Progenitor cell of endocrine pancreas (in vitro differentiated cells): Measurements from ENCODE around the gene PRKAG1. TPM values are rescaled to one million over a fixed set of nuclear protein-coding genes. Genes with fewer than 3 reads are reported as not detected.

ENCODE experiments used
- DNase-seq: peaks from one replicate; pipeline ENCODE4 v3.0.0; 2021; ENCODE audit warnings: low spot score; ENCODE audit not compliant: unreplicated experiment
- H3K27ac Mint-ChIP-seq: 2 replicates; pipeline ENCODE4 v1.8.0; 2021; ENCODE audit warnings: mild to moderate bottlenecking, moderate library complexity, mixed read lengths
- H3K27me3 Mint-ChIP-seq: 2 replicates; pipeline ENCODE4 v1.8.0; 2021; ENCODE audit warnings: mixed read lengths
- H3K36me3 Mint-ChIP-seq: 2 replicates; pipeline ENCODE4 v1.8.0; 2022; ENCODE audit warnings: mixed read lengths; ENCODE audit not compliant: insufficient read depth
- H3K4me1 Mint-ChIP-seq: 2 replicates; pipeline ENCODE4 v1.8.0; 2021; ENCODE audit warnings: low read depth, mixed read lengths
- H3K4me3 Mint-ChIP-seq: 2 replicates; pipeline ENCODE4 v1.8.0; 2021; ENCODE audit warnings: low read depth, mild to moderate bottlenecking, moderate library complexity, mixed read lengths
- H3K9me3 Mint-ChIP-seq: 2 replicates; pipeline ENCODE4 v1.8.0; 2021; ENCODE audit warnings: low read depth, mixed read lengths
- total RNA-seq: library from RNA; stranded (reverse); gene quantifications from 2 replicates; pipeline ENCODE4 v1.2.1, GENCODE V29; 2021
- TF ChIP-seq, protein P1 (sequence below): fragments of 200-600 bp; sonication (generic); IDR thresholded peaks from one replicate; pipeline ENCODE4 v1.5.0; 2021; ENCODE audit warnings: antibody characterized with exemption, mild to moderate bottlenecking; ENCODE audit not compliant: unreplicated experiment

The PRKAG1 gene
- total RNA-seq, 1 donor from 2014 or later = 52.7 TPM

DNA sequence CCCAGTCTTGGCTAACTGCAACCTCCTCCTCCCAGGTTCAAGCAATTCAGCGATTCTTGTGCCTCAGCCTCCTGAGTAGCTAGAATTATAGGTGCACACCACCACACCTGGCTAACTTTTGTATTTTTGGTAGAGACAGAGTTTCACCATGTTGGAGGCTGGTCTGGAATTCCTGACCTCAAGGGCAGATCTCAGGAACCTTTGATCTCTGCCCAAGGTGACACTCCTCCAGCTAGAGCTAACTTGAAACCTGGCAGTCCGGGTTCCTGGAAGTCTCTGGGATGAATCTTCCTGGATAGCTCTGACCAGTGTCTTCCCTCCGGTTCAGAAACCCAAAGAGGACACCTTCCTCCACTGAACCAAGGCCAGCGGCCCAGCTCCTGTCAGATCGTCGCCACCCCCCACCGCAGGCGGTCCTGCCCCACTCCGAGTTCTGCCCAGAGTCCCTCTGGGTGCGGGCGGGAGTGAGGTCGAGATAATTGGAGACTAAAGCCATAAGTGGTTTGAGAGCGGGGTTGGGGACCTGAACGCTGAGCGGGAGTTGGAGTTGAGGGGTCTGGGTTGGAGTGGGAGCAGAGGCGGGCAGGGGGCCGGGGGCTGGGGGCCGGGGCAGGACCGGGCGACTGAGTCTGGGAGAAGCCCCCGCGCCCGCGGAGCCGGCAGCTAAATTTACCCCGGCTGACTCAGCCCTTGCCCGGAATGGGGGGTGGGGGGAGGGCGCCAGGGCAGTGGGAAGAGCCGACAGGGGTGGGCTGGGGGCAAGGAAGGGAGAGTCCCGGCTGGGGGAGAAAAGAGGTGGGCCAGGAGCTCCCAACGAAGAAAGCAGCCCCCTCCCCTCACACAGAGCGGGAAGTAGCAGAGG, 24.1 kb downstream of the PRKAG1 start:
- TF ChIP-seq, protein P1, sequence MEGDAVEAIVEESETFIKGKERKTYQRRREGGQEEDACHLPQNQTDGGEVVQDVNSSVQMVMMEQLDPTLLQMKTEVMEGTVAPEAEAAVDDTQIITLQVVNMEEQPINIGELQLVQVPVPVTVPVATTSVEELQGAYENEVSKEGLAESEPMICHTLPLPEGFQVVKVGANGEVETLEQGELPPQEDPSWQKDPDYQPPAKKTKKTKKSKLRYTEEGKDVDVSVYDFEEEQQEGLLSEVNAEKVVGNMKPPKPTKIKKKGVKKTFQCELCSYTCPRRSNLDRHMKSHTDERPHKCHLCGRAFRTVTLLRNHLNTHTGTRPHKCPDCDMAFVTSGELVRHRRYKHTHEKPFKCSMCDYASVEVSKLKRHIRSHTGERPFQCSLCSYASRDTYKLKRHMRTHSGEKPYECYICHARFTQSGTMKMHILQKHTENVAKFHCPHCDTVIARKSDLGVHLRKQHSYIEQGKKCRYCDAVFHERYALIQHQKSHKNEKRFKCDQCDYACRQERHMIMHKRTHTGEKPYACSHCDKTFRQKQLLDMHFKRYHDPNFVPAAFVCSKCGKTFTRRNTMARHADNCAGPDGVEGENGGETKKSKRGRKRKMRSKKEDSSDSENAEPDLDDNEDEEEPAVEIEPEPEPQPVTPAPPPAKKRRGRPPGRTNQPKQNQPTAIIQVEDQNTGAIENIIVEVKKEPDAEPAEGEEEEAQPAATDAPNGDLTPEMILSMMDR = no peak
- DNase-seq = no peak
- peaks cover 66% of the 10 kb centered on the region for H3K27me3 Mint-ChIP-seq
- H3K27ac Mint-ChIP-seq = peak overlapping the region; percentile 49
- H3K36me3 Mint-ChIP-seq = no peaks in the 10 kb centered on the region
- H3K4me3 Mint-ChIP-seq = no peak overlapping the region
- H3K9me3 Mint-ChIP-seq = no peaks in the 10 kb centered on the region
- H3K4me1 Mint-ChIP-seq = peaks cover 2% of the 10 kb centered on the region

DNA sequence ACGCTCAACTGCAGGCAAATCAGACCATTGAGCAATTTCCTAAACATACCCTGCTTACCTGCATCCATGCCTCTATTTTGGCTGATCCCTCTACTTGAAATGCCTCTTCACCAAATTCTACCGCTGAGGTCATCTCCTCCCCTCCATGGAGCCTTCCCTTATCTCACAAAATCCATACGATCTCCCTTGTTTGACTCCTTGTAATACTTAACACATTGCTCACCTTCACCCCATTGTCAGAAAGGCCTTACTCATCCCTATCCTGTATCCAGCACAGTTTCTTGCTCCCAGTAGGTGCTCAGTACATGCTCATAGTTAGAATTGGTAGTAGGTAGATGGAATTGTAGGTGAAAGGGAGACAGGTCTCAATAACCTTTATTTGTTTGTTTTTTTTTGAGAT, 24.8 kb downstream of the PRKAG1 start:
- no peak for DNase-seq
- no peaks in the 10 kb centered on the region for H3K4me1 Mint-ChIP-seq
- no peak overlapping the region for H3K27ac Mint-ChIP-seq
- TF ChIP-seq, protein P1 = no peak
- H3K27me3 Mint-ChIP-seq = peaks cover 70% of the 10 kb centered on the region
- no peaks in the 10 kb centered on the region for H3K36me3 Mint-ChIP-seq
- H3K9me3 Mint-ChIP-seq = no peaks in the 10 kb centered on the region
- H3K4me3 Mint-ChIP-seq = no peak overlapping the region

DNA sequence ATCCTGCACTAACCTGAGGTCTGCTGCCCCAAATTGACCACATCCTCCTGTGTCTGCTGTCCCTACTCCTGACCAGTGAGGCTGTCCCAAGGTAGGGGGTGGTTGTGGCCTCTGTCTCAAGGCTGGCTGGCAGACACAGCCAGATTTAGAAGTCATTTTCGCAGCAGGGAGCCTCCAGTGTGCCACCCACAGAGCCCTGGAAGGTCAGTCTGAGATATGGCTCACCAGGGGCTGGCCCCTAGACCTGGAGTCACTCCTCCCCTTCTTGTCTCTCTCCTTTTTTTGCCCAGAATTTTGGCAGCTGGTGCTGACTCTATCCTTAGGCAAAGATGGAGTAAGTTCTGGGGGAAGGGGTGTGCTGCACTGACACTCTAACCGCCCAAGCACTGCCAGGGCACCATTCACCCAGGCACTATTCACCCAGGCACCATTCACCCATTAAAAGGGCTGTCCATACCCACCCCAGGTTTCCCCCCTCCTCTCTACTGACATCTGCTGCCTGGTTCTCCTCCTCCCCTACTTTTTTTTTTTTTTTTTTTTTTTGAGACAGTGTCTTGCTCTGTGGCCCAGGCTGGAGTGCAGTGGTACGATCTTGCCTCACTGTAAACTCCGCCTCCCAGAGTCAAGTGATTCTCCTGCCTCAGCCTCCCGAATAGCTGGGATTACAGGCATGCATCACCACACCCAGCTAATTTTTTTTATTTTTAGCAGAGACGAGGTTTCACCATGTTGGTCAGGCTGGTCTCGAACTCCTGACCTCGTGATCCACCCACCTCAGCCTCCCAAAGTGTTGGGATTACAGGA, 27.1 kb downstream of the PRKAG1 start:
- no peaks in the 10 kb centered on the region for H3K36me3 Mint-ChIP-seq

DNA sequence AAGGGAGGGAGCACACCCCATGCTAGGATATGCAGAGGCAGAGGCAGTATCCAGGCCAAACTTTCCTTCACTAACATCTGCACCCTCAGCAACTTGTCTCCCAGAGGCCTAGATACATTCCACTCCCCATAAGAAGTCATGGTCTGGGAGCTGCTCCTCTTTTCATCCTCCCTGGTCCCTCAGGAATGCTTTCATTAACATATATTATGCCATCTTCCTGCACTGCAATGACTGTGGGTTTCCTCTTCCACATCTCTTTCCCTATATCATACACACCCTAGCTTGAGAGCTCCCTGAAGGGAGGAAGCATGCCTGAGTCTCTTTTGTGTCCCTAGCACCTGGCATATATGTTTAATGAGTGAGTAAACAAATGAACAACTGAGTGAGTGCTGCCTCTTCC, 28.0 kb downstream of the PRKAG1 start:
- no peaks in the 10 kb centered on the region for H3K36me3 Mint-ChIP-seq
- H3K4me1 Mint-ChIP-seq = no peaks in the 10 kb centered on the region
- TF ChIP-seq, protein P1 = no peak
- no peaks in the 10 kb centered on the region for H3K9me3 Mint-ChIP-seq
- peaks cover 73% of the 10 kb centered on the region for H3K27me3 Mint-ChIP-seq
- H3K27ac Mint-ChIP-seq = no peak overlapping the region
- H3K4me3 Mint-ChIP-seq = no peak overlapping the region
- DNase-seq = no peak

More for the DNA sequence above, 27.1 kb downstream of the PRKAG1 start:
- TF ChIP-seq, protein P1 = no peak
- H3K4me3 Mint-ChIP-seq = no peak overlapping the region
- H3K4me1 Mint-ChIP-seq = no peaks in the 10 kb centered on the region
- peaks cover 73% of the 10 kb centered on the region for H3K27me3 Mint-ChIP-seq
- no peaks in the 10 kb centered on the region for H3K9me3 Mint-ChIP-seq
- DNase-seq = no peak
- H3K27ac Mint-ChIP-seq = no peak overlapping the region

DNA sequence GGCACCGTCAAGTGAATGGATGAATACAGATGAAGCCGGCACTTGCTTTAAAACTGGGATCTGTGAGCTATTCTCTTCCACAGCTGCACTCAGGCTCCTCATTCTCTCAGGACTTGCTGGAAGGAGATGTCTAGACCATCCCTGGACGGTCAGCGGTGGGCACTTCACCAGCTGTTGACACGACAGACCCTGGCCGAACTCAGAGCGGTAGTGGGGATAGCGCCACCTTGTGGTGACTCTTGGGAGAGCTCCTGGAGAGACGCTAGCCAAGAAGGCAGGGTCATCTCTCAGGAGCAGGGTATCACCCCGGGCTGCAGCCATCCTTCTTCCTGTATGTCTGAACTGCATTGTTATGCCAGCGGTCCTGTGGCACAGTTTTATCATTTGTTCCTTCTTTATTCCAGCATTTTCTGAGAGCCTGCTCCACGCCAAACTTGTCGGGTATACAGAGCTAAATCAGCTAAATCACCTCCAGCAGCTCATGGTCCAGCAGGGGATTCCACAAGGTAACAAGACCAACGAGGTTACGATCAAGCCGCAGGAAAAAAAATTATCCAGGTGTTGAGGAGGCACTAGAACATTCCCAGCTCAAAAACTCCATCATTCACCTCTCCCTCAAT, 30.4 kb downstream of the PRKAG1 start:
- Mint-ChIP-seq H3K9me3 (no peaks in the 10 kb centered on the region), H3K4me3 (no peak overlapping the region), H3K4me1 (no peaks in the 10 kb centered on the region), H3K36me3 (no peaks in the 10 kb centered on the region), H3K27me3 (peaks cover 77% of the 10 kb centered on the region), H3K27ac (no peak overlapping the region)
- peak; percentile 66 for DNase-seq
- TF ChIP-seq, protein P1 = peak; percentile 85
